Calu3 (cell line): ENCODE measurements around the gene VOPP1. TPM values are rescaled to one million over a fixed set of nuclear protein-coding genes. Genes with fewer than 3 reads are reported as not detected.
A peak's percentile ranks its signal among the peaks of the same experiment; 100 is the strongest.

Experiments used
- BruUV-seq: library from RNA; stranded (reverse); fragments of 400-500 nt; replicated peaks from 2 replicates; lab custom pipeline; 2021; lab: Mats Ljungman, UMichigan
- CTCF ChIA-PET: fragments of 300-600 bp; sonication (Branson Sonifier 250); formaldehyde crosslinking; loops from one replicate; lab custom pipeline; 2022; ENCODE audit warnings: antibody characterized with exemption; lab: Charles Lee
- DNase-seq: peaks from one replicate; pipeline ENCODE4 v3.0.0; 2022
- H3K27ac Mint-ChIP-seq: one replicate; pipeline ENCODE4 v1.8.0; 2022; ENCODE audit warnings: mixed read lengths; ENCODE audit not compliant: unreplicated experiment
- H3K27me3 Mint-ChIP-seq: one replicate; pipeline ENCODE4 v1.8.0; 2022; ENCODE audit warnings: mixed read lengths; ENCODE audit not compliant: unreplicated experiment
- H3K36me3 Mint-ChIP-seq: one replicate; pipeline ENCODE4 v1.8.0; 2022; ENCODE audit warnings: mild to moderate bottlenecking, moderate library complexity, mixed read lengths; ENCODE audit not compliant: insufficient read depth, unreplicated experiment
- H3K4me1 Mint-ChIP-seq: one replicate; pipeline ENCODE4 v1.8.0; 2022; ENCODE audit warnings: mild to moderate bottlenecking, low read depth, mixed read lengths; ENCODE audit not compliant: unreplicated experiment
- H3K4me3 Mint-ChIP-seq: one replicate; pipeline ENCODE4 v1.8.0; 2022; ENCODE audit warnings: mild to moderate bottlenecking, low read depth, moderate library complexity, mixed read lengths; ENCODE audit not compliant: unreplicated experiment
- H3K9me3 Mint-ChIP-seq: one replicate; pipeline ENCODE4 v1.8.0; 2022; ENCODE audit warnings: low read depth, mixed read lengths; ENCODE audit not compliant: unreplicated experiment
- intact Hi-C: fragments of 100-400 bp; cut with micrococcal nuclease; formaldehyde crosslinking; loops from one replicate; pipeline ENCODE4 v1.10.0; 2022; ENCODE audit not compliant: unreplicated experiment
- total RNA-seq: library from RNA; stranded (reverse); gene quantifications from 2 replicates; pipeline ENCODE4 v1.2.3, GENCODE V29; 2022
- TF ChIP-seq, protein P1 (sequence below): fragments of 200-600 bp; IDR thresholded peaks from one replicate; pipeline ENCODE4 v1.8.0; 2022; ENCODE audit warnings: antibody characterized with exemption; ENCODE audit not compliant: unreplicated experiment

VOPP1 gene
- total RNA-seq, 1 experiment from 2014 or later, result 128 TPM

DNA sequence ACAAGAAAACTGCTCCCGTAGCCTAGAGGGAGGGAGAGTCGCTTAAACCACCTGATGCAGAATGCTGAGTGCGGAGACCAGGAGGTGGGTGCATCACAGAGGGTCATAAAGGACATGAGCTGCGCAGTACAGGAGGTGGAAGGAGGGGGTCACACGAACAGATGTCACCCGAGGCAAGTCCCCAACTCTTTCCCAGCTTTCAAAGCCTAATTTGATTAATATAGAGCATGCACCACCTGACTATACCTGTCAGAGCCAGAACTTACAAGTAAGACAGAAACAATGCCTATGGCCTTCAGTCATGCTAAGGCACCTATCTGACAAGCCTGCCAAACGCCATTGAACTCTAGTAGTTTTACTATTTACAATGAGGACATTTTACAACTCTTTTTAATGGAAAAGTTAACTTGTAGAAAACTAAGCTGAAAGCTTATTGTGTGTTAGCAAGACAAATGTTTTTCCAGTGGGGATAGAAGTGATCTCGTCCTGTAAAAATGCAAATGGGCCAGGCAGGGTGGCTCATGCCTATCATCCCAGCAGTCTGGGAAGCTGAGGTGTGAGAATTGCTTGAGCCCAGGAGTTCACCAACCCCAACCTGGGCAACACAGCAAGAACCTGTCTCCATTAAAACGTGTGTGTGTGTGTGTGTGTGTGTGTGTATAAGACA is 1.1 kb upstream of the VOPP1 start:
- DNase-seq, result no peak
- H3K27ac Mint-ChIP-seq, result peak overlapping the region; percentile 49
- TF ChIP-seq, protein P1, sequence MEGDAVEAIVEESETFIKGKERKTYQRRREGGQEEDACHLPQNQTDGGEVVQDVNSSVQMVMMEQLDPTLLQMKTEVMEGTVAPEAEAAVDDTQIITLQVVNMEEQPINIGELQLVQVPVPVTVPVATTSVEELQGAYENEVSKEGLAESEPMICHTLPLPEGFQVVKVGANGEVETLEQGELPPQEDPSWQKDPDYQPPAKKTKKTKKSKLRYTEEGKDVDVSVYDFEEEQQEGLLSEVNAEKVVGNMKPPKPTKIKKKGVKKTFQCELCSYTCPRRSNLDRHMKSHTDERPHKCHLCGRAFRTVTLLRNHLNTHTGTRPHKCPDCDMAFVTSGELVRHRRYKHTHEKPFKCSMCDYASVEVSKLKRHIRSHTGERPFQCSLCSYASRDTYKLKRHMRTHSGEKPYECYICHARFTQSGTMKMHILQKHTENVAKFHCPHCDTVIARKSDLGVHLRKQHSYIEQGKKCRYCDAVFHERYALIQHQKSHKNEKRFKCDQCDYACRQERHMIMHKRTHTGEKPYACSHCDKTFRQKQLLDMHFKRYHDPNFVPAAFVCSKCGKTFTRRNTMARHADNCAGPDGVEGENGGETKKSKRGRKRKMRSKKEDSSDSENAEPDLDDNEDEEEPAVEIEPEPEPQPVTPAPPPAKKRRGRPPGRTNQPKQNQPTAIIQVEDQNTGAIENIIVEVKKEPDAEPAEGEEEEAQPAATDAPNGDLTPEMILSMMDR, result no peak
- peak overlapping the region; percentile 70 for H3K4me3 Mint-ChIP-seq
- no peaks in the 10 kb centered on the region for H3K27me3 Mint-ChIP-seq
- intact Hi-C loops, result no loop called here
- BruUV-seq, result no TSS peak
- H3K36me3 Mint-ChIP-seq, result peaks cover 24% of the 10 kb centered on the region
- CTCF ChIA-PET, result interaction anchor here (0.7 to 1.3 kb wide), 5 partner anchors 9 to 20 kb away, joined by 3 to 4 read pairs (median 3); no protein-coding TSS in a partner anchor
- H3K4me1 Mint-ChIP-seq, result peaks cover 43% of the 10 kb centered on the region
- H3K9me3 Mint-ChIP-seq, result no peaks in the 10 kb centered on the region

DNA sequence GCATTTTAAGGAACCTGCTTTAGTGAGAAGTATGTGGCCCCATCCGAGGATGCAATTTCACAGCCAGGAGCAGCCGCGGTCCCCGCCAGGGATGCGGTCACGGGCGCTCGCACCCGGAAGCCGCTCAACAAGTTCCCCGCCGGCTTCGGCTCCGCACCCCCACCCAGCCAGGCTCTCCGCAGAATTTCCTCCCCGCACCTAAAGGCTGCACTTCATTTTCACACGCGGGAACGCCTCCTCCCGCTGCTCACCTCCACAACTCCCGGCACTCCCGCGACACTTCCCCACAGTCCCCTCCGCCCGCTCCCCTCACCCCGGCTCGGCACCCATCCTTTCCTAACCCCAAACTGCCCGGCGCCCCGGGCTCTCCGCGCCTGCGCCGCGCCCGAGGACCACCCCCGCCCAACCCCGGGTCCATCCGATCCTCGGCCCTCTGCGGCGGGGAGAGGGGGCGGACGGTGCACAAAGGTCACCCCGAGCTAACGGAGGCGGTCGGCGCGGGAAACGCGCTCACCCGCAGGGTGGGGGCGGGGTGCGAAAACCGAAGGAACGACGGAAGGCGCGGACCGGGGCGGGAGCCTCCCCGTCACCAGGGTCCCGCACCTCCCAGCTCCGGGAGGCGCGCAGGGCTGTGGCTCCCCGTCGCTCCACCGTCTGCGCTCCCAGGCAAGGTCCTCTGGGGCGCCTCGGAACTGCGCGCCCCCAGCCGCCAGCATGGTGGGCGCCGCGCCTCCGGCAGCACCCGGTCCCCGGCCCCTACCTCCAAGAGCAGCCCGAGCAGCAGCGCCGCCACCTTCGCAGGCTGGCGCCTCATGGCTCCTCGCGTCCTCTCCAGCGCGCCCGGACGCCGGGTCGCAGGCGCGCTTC is 558 bp downstream of the VOPP1 start:
- peak; percentile 74 for DNase-seq

DNA sequence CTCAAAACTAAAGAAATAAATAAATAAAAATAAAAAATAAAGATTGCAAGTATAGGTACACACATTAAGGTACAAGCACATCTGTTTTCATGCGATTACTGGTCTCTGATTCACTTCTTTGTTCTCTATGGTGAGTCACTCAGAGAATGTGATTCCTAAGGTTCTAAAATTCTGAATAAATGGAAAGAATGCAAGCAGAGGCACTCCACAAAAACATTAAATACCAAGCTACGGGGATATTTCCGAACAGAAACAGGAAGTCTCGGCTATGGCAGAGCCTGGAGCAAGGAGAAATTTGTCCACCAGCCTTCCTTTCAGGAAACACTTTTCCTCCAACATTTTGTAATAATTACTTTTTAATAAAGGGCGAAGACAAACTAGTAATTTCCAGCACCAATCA is 1.4 kb downstream of the VOPP1 start:
- TF ChIP-seq, protein P1, result no peak
- H3K27ac Mint-ChIP-seq, result peak overlapping the region; percentile 63
- H3K9me3 Mint-ChIP-seq, result no peaks in the 10 kb centered on the region
- H3K36me3 Mint-ChIP-seq, result peaks cover 26% of the 10 kb centered on the region
- intact Hi-C loops, result loop anchor here (1.0 kb wide), 1 partner anchor 19 kb away; no protein-coding TSS in a partner anchor
- TSS peak; percentile 29 for BruUV-seq
- no peaks in the 10 kb centered on the region for H3K27me3 Mint-ChIP-seq
- no peak for DNase-seq
- H3K4me1 Mint-ChIP-seq, result peaks cover 62% of the 10 kb centered on the region
- CTCF ChIA-PET, result no interaction called here
- peak overlapping the region; percentile 70 for H3K4me3 Mint-ChIP-seq

More for the DNA sequence above, 558 bp downstream of the VOPP1 start:
- peak overlapping the region; percentile 63 for H3K27ac Mint-ChIP-seq
- intact Hi-C loops, result loop anchor here (1.0 kb wide), 1 partner anchor 19 kb away; no protein-coding TSS in a partner anchor
- H3K27me3 Mint-ChIP-seq, result no peaks in the 10 kb centered on the region
- H3K4me3 Mint-ChIP-seq, result peak overlapping the region; percentile 70
- CTCF ChIA-PET, result interaction anchor here (1.0 to 1.2 kb wide), 2 partner anchors 15 to 22 kb away, joined by 3 read pairs; no protein-coding TSS in a partner anchor
- H3K9me3 Mint-ChIP-seq, result no peaks in the 10 kb centered on the region
- H3K4me1 Mint-ChIP-seq, result peaks cover 56% of the 10 kb centered on the region
- no TSS peak for BruUV-seq
- TF ChIP-seq, protein P1, result peak; percentile 33
- H3K36me3 Mint-ChIP-seq, result peaks cover 24% of the 10 kb centered on the region

DNA sequence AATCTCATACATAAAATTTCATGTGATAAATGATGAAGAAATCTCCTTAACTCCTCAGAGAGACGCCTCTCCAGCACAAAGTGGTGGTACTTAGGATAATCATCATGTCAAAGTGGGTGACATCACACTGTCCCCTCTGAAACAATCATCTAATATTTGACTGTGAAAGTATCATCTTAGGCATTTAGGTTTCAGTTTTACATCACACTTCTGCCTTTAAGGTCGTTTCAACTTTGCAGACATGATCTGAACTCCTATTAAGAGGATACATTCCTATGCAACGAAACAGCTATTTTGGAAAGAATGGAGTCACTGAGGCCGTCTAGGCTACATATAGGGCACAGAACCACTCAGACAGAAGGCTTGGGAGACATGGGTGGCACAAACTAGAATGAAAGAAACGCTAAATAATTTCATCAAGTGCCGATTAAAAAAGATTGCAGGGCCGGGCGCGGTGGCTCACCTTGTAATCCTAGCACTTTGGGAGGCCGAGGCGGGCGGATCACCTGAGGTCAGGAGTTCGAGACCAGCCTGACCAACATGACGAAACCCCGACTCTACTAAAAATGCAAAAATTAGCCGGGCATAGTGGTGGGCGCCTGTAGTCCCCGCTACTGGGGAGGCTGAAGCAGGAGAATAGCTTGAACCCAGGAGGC is 2.0 kb downstream of the VOPP1 start:
- DNase-seq, result no peak
- Mint-ChIP-seq H3K4me1 (peaks cover 68% of the 10 kb centered on the region), H3K4me3 (peak overlapping the region; percentile 70), H3K9me3 (no peaks in the 10 kb centered on the region), H3K27ac (peak overlapping the region; percentile 63), H3K36me3 (peaks cover 29% of the 10 kb centered on the region), H3K27me3 (no peaks in the 10 kb centered on the region)
- BruUV-seq, result no TSS peak
- TF ChIP-seq, protein P1, result no peak
- CTCF ChIA-PET, result no interaction called here
- intact Hi-C loops, result no loop called here
